Astrocyte (in vitro differentiated cells and primary cell): ENCODE results near the gene SLC6A19. TPM values are rescaled to one million over a fixed set of nuclear protein-coding genes. Genes with fewer than 3 reads are reported as not detected.

Experiments
- DNase-seq: peaks from one replicate; pipeline ENCODE4 v3.0.0-alpha.2; 2010; ENCODE audit warnings: low read depth
- FAIRE-seq: peaks from 2 replicates; lab custom pipeline; 2011; peaks lifted over from hg19 to GRCh38; lab: Jason Lieb, UNC
- H2AFZ ChIP-seq: 2 replicates; pipeline ENCODE4 v1.6.0; 2012; ENCODE audit warnings: low read depth, low read length, inconsistent platforms
- H3K27ac ChIP-seq: 2 replicates; pipeline ENCODE4 v1.5.1; 2011; ENCODE audit warnings: low read depth, low read length, inconsistent platforms
- H3K27me3 ChIP-seq: 2 replicates; pipeline ENCODE4 v1.6.0; 2011; ENCODE audit warnings: low read length, inconsistent platforms; ENCODE audit not compliant: insufficient read depth
- H3K36me3 ChIP-seq: 2 replicates; pipeline ENCODE4 v1.5.1; 2011; ENCODE audit warnings: low read length, inconsistent platforms; ENCODE audit not compliant: insufficient read depth
- H3K4me1 ChIP-seq: 2 replicates; pipeline ENCODE4 v1.5.1; 2011; ENCODE audit warnings: low read length, inconsistent platforms; ENCODE audit not compliant: insufficient read depth
- H3K4me2 ChIP-seq: 2 replicates; pipeline ENCODE4 v1.6.0; 2012; ENCODE audit warnings: low read length, inconsistent platforms
- H3K4me3 ChIP-seq: 2 replicates; pipeline ENCODE4 v1.5.1; 2011; ENCODE audit warnings: low read depth, mild to moderate bottlenecking, low read length, inconsistent platforms; ENCODE audit not compliant: insufficient read depth
- H3K79me2 ChIP-seq: 2 replicates; pipeline ENCODE4 v1.6.0; 2012; ENCODE audit warnings: mild to moderate bottlenecking, low read length, inconsistent platforms; ENCODE audit not compliant: insufficient read depth
- H3K9ac ChIP-seq: 2 replicates; pipeline ENCODE4 v1.6.0; 2012; ENCODE audit warnings: mild to moderate bottlenecking, low read length, inconsistent platforms
- H3K9me3 ChIP-seq: 2 replicates; pipeline ENCODE4 v1.5.1; 2012; ENCODE audit warnings: low read depth, mild to moderate bottlenecking, low read length, inconsistent platforms; ENCODE audit not compliant: insufficient read depth
- H4K20me1 ChIP-seq: 2 replicates; pipeline ENCODE4 v1.6.0; 2012; ENCODE audit warnings: low read length, inconsistent platforms; ENCODE audit not compliant: insufficient read depth
- H3K27ac Mint-ChIP-seq: one replicate; pipeline ENCODE4 v1.8.0; 2021; ENCODE audit warnings: mild to moderate bottlenecking, mixed read lengths; ENCODE audit not compliant: unreplicated experiment
- H3K27me3 Mint-ChIP-seq: one replicate; pipeline ENCODE4 v1.8.0; 2021; ENCODE audit warnings: low read depth, mixed read lengths; ENCODE audit not compliant: unreplicated experiment
- H3K36me3 Mint-ChIP-seq: one replicate; pipeline ENCODE4 v1.8.0; 2021; ENCODE audit warnings: low read depth, mixed read lengths; ENCODE audit not compliant: unreplicated experiment
- H3K4me1 Mint-ChIP-seq: one replicate; pipeline ENCODE4 v1.8.0; 2021; ENCODE audit warnings: low read depth, mixed read lengths; ENCODE audit not compliant: unreplicated experiment
- H3K4me3 Mint-ChIP-seq: one replicate; pipeline ENCODE4 v1.8.0; 2021; ENCODE audit warnings: mild to moderate bottlenecking, moderate library complexity, mixed read lengths; ENCODE audit not compliant: unreplicated experiment
- H3K9me3 Mint-ChIP-seq: one replicate; pipeline ENCODE4 v1.8.0; 2021; ENCODE audit warnings: mild to moderate bottlenecking, mixed read lengths; ENCODE audit not compliant: unreplicated experiment
- EZH2 ChIP-seq: IDR thresholded peaks from 2 replicates; pipeline ENCODE4 v1.6.1; 2012; ENCODE audit warnings: mild to moderate bottlenecking, low read length, inconsistent platforms; ENCODE audit not compliant: insufficient read depth
- total RNA-seq: library from RNA; stranded (reverse); gene quantifications from 2 replicates; pipeline ENCODE4 v1.2.1, GENCODE V29; 2021
- TF ChIP-seq, protein P1 (sequence below): IDR thresholded peaks from 2 replicates; pipeline ENCODE4 v1.5.1; 2011; ENCODE audit warnings: low read depth, mild to moderate bottlenecking, inconsistent platforms, low read length, moderate library complexity; ENCODE audit not compliant: insufficient read depth

SLC6A19 gene
- total RNA-seq, 1 donor from 2014 or later, result not detected

DNA sequence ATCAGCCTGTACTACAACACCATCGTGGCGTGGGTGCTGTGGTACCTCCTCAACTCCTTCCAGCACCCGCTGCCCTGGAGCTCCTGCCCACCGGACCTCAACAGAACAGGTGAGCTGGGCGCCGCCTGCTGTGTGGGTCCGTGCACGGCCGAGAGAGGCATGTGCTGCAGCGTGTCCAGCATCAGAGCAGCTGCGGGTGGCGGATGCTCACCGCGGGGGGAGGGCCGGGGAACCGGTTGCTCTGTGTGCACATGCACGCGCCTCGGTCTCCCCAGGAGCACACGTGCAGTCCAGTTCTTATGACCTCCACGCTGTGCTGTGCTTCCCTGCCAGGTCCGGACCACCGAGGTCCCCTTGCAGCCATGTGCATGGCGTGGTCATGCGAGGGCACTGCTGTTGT is 31.4 kb downstream of the SLC6A19 start:
- H3K27me3 Mint-ChIP-seq, result peaks cover 36% of the 10 kb centered on the region
- Histone ChIP-seq H3K4me3 (no peak overlapping the region), H3K27ac (no peak overlapping the region), H3K27me3 (no peaks in the 10 kb centered on the region), H3K9ac (no peak overlapping the region), H2AFZ (no peak overlapping the region), H4K20me1 (no peaks in the 10 kb centered on the region), H3K4me2 (no peak overlapping the region), H3K36me3 (no peaks in the 10 kb centered on the region), H3K4me1 (no peaks in the 10 kb centered on the region), H3K79me2 (no peaks in the 10 kb centered on the region), H3K9me3 (peaks cover 9% of the 10 kb centered on the region)
- H3K27ac Mint-ChIP-seq, result no peak overlapping the region
- no peaks in the 10 kb centered on the region for H3K4me1 Mint-ChIP-seq
- H3K9me3 Mint-ChIP-seq, result peaks cover 16% of the 10 kb centered on the region
- no peak overlapping the region for H3K4me3 Mint-ChIP-seq
- FAIRE-seq (no peak), DNase-seq (no peak)
- TF ChIP-seq, protein P1, sequence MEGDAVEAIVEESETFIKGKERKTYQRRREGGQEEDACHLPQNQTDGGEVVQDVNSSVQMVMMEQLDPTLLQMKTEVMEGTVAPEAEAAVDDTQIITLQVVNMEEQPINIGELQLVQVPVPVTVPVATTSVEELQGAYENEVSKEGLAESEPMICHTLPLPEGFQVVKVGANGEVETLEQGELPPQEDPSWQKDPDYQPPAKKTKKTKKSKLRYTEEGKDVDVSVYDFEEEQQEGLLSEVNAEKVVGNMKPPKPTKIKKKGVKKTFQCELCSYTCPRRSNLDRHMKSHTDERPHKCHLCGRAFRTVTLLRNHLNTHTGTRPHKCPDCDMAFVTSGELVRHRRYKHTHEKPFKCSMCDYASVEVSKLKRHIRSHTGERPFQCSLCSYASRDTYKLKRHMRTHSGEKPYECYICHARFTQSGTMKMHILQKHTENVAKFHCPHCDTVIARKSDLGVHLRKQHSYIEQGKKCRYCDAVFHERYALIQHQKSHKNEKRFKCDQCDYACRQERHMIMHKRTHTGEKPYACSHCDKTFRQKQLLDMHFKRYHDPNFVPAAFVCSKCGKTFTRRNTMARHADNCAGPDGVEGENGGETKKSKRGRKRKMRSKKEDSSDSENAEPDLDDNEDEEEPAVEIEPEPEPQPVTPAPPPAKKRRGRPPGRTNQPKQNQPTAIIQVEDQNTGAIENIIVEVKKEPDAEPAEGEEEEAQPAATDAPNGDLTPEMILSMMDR, result no peak
- TF ChIP-seq EZH2, result no peak
- peaks cover 4% of the 10 kb centered on the region for H3K36me3 Mint-ChIP-seq

DNA sequence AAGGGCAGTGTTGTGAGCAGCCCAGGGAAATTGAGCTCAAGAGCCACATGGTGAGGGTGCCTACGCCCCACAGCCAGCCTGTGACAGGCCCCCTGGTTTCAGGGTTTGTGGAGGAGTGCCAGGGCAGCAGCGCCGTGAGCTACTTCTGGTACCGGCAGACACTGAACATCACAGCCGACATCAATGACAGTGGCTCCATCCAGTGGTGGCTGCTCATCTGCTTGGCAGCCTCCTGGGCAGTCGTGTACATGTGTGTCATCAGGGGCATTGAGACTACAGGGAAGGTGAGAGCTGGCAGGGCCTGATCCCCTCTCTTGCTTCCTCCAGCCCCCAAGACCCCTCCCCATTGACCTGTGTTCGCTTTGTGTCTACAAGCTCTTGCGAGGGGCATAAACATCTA is 34.0 kb downstream of the SLC6A19 start:
- FAIRE-seq, result no peak
- Histone ChIP-seq H4K20me1 (no peaks in the 10 kb centered on the region), H3K4me2 (no peak overlapping the region), H3K9ac (no peak overlapping the region), H3K4me3 (no peak overlapping the region), H3K9me3 (peaks cover 9% of the 10 kb centered on the region), H2AFZ (no peak overlapping the region), H3K79me2 (no peaks in the 10 kb centered on the region), H3K36me3 (no peaks in the 10 kb centered on the region), H3K27me3 (no peaks in the 10 kb centered on the region), H3K27ac (no peak overlapping the region), H3K4me1 (no peaks in the 10 kb centered on the region)
- peaks cover 16% of the 10 kb centered on the region for H3K9me3 Mint-ChIP-seq
- no peak overlapping the region for H3K4me3 Mint-ChIP-seq
- H3K27ac Mint-ChIP-seq, result no peak overlapping the region
- H3K27me3 Mint-ChIP-seq, result peaks cover 29% of the 10 kb centered on the region
- no peak for TF ChIP-seq EZH2
- TF ChIP-seq, protein P1, result no peak
- H3K36me3 Mint-ChIP-seq, result peaks cover 4% of the 10 kb centered on the region
- no peaks in the 10 kb centered on the region for H3K4me1 Mint-ChIP-seq
- no peak for DNase-seq

DNA sequence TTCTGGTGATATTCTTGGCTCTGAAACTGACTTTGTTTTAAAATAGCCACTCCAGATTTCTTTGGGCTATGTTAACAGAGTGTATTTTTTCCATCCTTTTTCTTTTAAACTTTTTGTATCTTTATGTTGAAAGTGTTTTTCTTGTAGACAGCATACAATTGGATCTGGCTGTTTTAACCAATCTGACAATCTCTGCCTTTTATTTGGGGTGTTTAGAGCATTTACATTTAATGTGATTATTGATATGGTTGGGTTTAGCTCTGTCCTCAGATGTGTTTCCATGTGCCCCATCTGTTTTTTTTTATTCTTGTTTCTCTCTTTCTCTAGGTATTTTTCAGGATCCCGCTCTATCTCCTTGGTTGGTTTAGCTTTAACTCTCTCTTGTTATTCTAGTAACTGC is 34.4 kb downstream of the SLC6A19 start:
- H3K27me3 ChIP-seq, result no peaks in the 10 kb centered on the region
- H4K20me1 ChIP-seq, result no peaks in the 10 kb centered on the region
- no peak for FAIRE-seq
- H3K27me3 Mint-ChIP-seq, result peaks cover 29% of the 10 kb centered on the region
- H3K4me2 ChIP-seq, result no peak overlapping the region
- no peak overlapping the region for H3K27ac Mint-ChIP-seq
- no peaks in the 10 kb centered on the region for H3K36me3 ChIP-seq
- peaks cover 4% of the 10 kb centered on the region for H3K36me3 Mint-ChIP-seq
- no peak overlapping the region for H3K9ac ChIP-seq
- H3K9me3 Mint-ChIP-seq, result peaks cover 18% of the 10 kb centered on the region
- TF ChIP-seq, protein P1, result no peak
- no peak for TF ChIP-seq EZH2
- no peak overlapping the region for H2AFZ ChIP-seq
- no peaks in the 10 kb centered on the region for H3K4me1 Mint-ChIP-seq
- peaks cover 9% of the 10 kb centered on the region for H3K9me3 ChIP-seq
- no peaks in the 10 kb centered on the region for H3K4me1 ChIP-seq
- no peaks in the 10 kb centered on the region for H3K79me2 ChIP-seq
- no peak overlapping the region for H3K4me3 Mint-ChIP-seq
- H3K4me3 ChIP-seq, result no peak overlapping the region
- H3K27ac ChIP-seq, result no peak overlapping the region
- DNase-seq, result no peak
